KBM-7 (cell line): ENCODE data around the gene GPR34.
A peak's percentile ranks its signal among the peaks of the same experiment; 100 is the strongest.
"Not testable (repeated sequence)": the region's sequence is repeated elsewhere in the genome, so short reads cannot be mapped to it uniquely, and the experiment has no call there.

Experiments used
- DNase-seq: peaks from one replicate; pipeline ENCODE4 v3.0.0-alpha.2; 2015
- in situ Hi-C: fragments of 300-500 bp; cut with MboI; formaldehyde crosslinking; loops from 2 replicates; pipeline ENCODE4 v1.14.3; 2020; ENCODE audit warnings: low sequenced_read_pairs, low pct_unique_long_range_greater_than_20kb, mixed read lengths

Gene GPR34

DNA sequence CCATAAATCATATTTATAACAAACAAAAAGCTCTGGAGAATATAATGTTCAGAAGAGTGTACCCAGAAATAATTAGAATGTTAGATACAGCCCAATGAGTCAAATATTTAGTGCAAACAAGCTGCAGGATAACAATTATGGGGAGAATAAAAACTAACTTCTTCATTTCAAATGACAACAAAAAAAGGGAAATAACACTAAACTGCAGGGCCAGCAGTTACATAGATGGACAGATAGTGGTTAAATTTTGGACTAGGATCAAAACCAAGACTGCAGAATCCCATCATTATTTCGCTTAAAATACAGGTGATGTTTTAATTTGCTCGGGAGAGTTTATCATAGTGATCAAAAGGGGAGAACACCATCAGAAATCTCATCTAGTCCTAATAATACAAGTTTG is 617 bp upstream of the GPR34 start:
- in situ Hi-C loops = no loop called here
- peak; percentile 63 for DNase-seq

DNA sequence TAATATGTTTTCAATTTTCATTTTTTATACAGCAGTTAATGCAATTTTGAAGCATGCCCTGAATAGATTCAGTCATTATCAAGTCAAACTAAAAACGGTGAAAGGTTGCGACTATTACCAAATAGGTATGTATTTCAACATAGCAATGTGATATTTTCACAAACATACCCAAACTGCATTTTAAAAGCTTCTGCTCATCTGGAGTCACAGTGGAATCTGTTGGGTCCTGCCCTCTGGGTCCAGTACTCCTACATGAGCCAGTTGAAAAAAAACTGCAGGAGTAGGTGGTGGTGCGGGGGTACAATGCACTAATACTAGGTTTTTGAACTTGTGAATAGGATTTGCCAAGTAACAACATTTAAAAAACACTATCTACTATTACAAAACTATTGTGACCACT is 938 bp downstream of the GPR34 start:
- in situ Hi-C loops = no loop called here
- no peak for DNase-seq

DNA sequence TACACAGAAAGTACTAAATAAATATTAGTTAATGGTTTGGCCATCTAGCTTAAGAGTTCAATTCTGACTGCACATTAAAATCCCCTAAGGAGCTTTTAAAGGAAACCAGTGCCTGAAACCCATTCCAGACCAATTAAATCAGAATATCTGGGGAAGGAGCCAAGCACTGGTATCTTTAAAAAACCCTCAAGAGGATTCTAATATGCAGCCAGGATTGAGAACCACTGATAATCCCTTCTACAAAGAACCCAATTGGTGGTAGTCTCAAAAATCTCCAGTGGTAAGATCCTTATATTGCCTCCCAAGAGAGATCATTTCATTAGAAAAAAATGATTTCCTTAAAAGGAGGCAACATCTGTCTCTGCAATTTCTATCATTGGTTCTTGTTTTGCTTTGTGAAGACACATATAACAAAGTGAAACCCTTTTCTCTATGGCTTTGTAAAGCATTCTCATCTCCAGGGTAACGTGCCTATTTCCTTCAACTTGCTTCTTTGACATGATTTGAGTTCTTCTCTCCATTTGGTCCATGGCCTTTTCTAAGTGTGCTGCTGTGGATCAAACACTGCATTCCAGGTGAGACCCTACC is 3.5 kb downstream of the GPR34 start:
- no peak for DNase-seq
- in situ Hi-C loops = no loop called here

- in situ Hi-C loops = no loop called here
Observed at GRCh38 chrX:41693024-41693423, 4.3 kb downstream of the GPR34 start.

DNA sequence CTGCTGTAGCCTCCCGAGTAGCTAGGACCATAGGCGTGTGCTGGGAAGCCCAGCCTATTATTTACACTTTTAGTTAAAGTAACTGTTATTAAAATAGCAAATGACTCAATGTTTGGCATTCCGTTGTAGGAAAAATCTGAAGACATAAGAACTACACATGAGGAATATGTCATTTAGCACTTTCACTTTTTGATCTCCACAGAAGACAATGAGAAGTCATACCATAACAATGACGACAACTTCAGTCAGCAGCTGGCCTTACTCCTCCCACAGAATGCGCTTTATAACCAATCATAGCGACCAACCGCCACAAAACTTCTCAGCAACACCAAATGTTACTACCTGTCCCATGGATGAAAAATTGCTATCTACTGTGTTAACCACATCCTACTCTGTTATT is 6.7 kb downstream of the GPR34 start:
- in situ Hi-C loops = no loop called here
- no peak for DNase-seq

More at GRCh38 chrX:41693024-41693423, 4.3 kb downstream of the GPR34 start:
- DNase-seq = no peak

GRCh38 chrX:41703574-41704029 is 14.8 kb downstream of the GPR34 start:
- no peak for DNase-seq
- in situ Hi-C loops = no loop called here

- in situ Hi-C loops = no loop called here
- no peak for DNase-seq
Observed at GRCh38 chrX:41705042-41705441, 16.3 kb downstream of the GPR34 start.

DNA sequence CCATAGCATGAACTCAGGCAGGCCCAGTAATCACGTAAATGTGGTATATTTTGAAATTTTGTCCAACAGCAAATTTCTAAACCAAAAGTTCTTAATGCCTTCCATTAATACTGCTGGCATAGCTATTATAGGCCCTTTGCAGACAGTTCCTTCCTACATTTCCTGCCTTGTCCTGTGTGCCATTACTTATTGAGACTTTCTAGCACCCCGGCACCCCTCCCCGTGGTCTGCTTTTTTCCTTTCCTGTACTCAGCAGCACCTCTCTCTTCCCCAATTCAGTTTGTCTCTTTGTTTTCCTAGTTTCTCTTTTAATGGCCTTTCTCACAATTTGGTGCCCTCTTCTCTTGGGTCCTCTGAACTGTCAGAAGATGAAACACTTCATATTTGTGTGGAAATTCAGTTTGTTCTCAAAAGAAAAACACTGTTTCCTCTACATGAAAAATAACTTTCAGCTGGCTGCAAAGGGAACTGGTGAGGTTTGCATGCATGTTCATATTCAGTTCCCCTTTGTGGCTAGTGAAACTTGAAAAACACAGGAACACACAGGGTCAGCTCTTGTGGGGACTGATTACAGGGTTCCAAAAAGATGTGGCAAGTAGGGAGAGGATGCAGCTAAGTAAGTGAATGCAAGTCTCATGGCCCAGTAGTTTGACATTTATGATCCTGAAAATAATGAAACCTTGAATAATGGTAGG is 17.1 kb downstream of the GPR34 start:
- in situ Hi-C loops = no loop called here
- peak; percentile 87 for DNase-seq

GRCh38 chrX:41707218-41707617 is 18.4 kb downstream of the GPR34 start:
- in situ Hi-C loops = no loop called here
- DNase-seq = no peak

DNA sequence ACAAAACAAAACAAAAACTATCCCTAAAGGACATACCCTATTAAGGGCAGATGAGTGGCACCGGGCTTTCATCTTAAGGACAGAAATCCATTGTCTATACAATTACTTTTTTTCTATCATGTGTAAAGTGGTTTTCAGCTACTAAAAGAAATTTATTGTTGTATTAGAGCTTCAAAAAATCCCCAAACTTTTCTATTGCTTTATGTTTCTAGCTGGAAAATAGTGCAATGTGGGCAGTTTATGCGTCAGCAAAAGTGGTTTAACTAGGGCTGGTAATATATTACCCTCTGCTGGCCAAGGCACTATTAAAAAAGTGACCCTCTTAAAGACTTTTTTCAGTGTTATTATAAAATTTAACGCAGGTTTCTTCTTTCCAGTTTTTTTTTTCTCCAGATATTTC is 19.7 kb downstream of the GPR34 start:
- in situ Hi-C loops = no loop called here
- no peak for DNase-seq

- no peak for DNase-seq
- in situ Hi-C loops = no loop called here
Observed at GRCh38 chrX:41711021-41711667, 22.4 kb downstream of the GPR34 start.

- DNase-seq = no peak
- in situ Hi-C loops = no loop called here
Observed at GRCh38 chrX:41716222-41716621, 27.4 kb downstream of the GPR34 start.

GRCh38 chrX:41716767-41717473 is 28.1 kb downstream of the GPR34 start:
- in situ Hi-C loops = no loop called here
- DNase-seq = peak; percentile 55

DNA sequence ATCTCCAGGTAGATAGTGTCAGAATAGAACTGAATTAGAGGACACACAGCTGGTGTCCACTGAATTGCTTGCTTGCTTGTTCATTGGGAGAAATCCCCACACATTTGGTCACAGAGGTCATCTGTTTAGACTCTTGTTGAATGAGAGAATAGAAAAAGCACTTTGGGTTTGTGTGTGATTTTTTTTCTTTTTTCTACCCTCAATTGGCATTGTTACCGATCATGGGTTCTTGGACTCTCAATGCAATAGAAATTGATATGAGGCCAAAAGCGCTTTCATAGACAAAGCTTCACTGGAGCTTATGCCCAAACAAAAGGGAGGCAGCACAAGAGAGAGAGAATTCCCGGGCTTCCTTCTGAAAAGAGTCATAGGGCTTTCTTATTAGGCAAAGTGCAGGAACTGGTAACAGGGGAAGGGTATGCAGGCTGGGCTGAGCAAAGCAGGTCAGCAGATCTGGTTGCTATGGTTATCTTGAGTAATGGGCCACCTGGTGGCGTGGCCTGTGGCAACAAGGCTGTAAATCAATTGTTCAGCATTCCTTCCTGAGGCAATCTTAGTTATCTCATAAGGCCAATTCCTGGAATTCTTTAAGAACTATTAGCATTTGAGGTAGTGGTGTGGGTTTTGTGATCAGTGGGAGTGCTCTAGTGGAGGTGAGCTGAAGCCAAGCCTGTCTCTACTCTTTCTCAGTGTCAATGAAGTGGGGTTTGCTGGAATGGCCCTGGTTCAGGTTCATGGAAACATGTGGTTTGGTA is 29.9 kb downstream of the GPR34 start:
- in situ Hi-C loops = no loop called here
- no peak for DNase-seq

DNA sequence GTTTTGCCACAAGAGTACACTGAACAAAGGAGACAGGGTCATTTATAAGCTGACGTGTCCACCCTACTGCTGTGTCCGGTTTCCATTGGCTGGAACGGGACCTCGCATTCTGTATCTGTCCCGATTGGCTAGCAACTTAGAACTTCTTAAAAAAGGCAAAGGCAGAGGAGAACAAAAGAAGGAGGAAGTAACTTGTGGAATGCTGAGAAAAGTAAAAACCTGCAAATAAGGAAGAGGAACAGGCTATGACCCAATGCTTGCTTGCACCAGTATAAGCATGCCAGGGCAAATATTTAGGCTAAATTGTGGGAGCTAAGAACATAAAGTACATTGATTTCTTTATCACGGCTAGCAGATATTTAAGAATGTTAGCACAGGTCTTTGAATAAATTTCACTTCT is 30.8 kb downstream of the GPR34 start:
- in situ Hi-C loops = not testable (repeated sequence)
- DNase-seq = peak; percentile 66

DNA sequence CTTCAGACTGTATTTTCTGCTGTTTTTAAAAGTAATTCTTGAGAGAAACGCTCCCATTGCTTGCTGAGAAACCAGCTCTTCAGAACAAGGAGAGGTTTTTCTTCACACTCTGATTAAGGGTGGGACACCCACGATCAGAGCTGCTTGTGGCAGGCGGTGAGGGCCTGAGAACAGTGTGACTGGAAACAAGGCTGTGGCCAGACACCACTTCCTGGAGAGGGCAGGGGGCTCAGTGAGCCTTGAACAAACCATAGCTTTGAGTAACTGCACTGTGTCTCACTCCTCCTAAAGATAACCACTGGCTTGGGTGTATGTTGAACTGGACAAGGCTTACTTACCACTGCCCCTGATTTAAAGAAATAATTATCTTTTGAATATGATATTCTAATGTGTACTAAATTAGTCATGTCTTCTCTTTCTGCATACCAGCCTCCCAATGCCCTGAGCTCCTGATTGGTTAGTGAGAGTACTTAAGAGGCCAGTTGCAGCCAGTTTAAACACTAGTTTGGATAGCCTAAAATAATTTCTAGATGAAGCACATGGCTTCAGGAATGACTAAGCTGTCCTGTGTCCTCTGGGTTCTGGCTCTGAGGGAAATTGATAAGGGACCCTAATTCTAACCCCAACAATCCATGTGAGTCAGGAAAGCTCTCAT is 31.5 kb downstream of the GPR34 start:
- peak; percentile 58 for DNase-seq
- in situ Hi-C loops = no loop called here

DNA sequence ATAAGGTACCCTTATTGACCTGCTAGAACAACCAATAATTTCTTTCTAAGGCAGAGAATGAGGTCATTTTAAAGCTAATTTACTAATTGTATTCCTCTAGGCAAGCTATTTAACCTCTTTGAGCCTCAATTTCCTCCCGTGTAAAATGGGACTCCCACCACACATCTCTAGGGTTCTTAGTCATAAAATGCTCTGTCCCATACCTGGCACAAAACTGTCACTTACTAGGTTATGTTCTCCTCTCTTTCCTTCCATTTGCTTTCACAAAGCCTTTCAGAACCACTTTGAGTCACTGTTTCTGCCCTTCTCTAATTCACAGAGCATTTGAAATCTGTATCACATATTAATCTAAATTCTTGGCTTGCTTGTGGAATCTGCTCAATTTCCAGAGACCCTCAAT is 32.8 kb downstream of the GPR34 start:
- no peak for DNase-seq
- in situ Hi-C loops = no loop called here

DNA sequence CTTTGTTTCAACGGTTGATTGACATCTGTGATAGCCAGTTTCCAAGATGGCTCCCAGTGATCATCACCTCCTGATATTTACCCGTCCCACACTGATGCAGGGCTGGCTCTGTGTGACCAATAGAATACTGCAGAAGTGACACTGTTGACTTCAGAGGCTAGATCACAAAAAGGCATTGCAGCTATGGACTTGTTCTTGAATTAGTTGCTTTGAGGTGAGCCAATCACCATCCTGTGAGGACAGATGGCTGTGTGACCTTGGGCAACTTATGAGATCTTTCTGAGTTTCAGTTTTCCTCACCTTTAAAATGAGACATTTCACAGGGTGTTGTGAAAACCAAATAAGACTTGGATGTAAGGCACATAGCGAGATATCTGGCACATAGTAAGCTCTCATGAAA is 33.4 kb downstream of the GPR34 start:
- in situ Hi-C loops = no loop called here
- DNase-seq = no peak
